Upper lobe of left lung (tissue), 6 donors: Measurements from ENCODE around the gene THAP8. TPM values are rescaled to one million over a fixed set of nuclear protein-coding genes. Genes with fewer than 3 reads are reported as not detected.

ENCODE experiments used
- ATAC-seq, 2 donors: fragments of 200-7000 bp; cut with Tn5 transposase; one replicate each; pipeline ENCODE4 v1.9.1; 2022; ENCODE audit warnings: mild to moderate bottlenecking in 2 of 2, moderate library complexity in 2 of 2; ENCODE audit not compliant: low FRiP score in 2 of 2
- DNase-seq, 2 donors: peaks; one replicate each; pipeline ENCODE4 v3.0.0-alpha.2; 2019 to 2020
- H3K27ac ChIP-seq, 4 donors: fragments of 200-600 bp; sonication (generic); one replicate each; pipeline ENCODE4 v1.5.1; 2016 to 2019
- H3K27me3 ChIP-seq, 4 donors: fragments of 200-600 bp; sonication (generic); one replicate each; pipeline ENCODE4 v1.5.1; 2017 to 2019
- H3K36me3 ChIP-seq, 4 donors: fragments of 200-600 bp; sonication (generic); one replicate each; pipeline ENCODE4 v1.5.1; 2016 to 2019
- H3K4me1 ChIP-seq, 4 donors: fragments of 200-600 bp; sonication (generic); one replicate each; pipeline ENCODE4 v1.5.1; 2018 to 2019
- H3K4me3 ChIP-seq, 4 donors: fragments of 200-600 bp; sonication (generic); one replicate each; pipeline ENCODE4 v1.5.1; 2017 to 2019; ENCODE audit warnings: mild to moderate bottlenecking in 2 of 4, moderate library complexity in 1 of 4
- H3K9me3 ChIP-seq, 4 donors: fragments of 200-600 bp; sonication (generic); one replicate each; pipeline ENCODE4 v1.5.1; 2018 to 2019
- CTCF ChIP-seq, 6 experiments: fragments of 450-650 bp in 4 of 6; fragments of 200-600 bp in 2 of 6; sonication (generic) in 2 of 6; IDR thresholded peaks; one replicate each; pipeline ENCODE4 v1.5.1; 2016 to 2019; ENCODE audit warnings: antibody characterized with exemption in 6 of 6
- EP300 ChIP-seq, 4 donors: sonication (generic); formaldehyde crosslinking; IDR thresholded peaks; one replicate each; pipeline ENCODE4 v1.5.1; 2017; ENCODE audit warnings: antibody characterized with exemption in 4 of 4, control low read depth in 2 of 4
- POLR2A ChIP-seq, 4 donors: fragments of 450-650 bp; IDR thresholded peaks; one replicate each; pipeline ENCODE4 v1.5.1; 2016 to 2017; ENCODE audit warnings: antibody characterized with exemption in 4 of 4, mild to moderate bottlenecking in 2 of 4
- POLR2AphosphoS5 ChIP-seq, 2 donors: sonication (generic); formaldehyde crosslinking; IDR thresholded peaks; one replicate each; pipeline ENCODE4 v1.5.1; 2017; ENCODE audit warnings: antibody characterized with exemption in 2 of 2
- WGBS, 2 donors: methylation state at CpG; one replicate each; pipeline ENCODE4 v1.1.5; 2017 to 2018; 5-methylcytosine and 5-hydroxymethylcytosine counted together
- total RNA-seq, 6 donors: library from RNA; depleted of rRNA in 4 of 6; stranded (reverse); fragments of >200 nt in 4 of 6; gene quantifications; one replicate each; pipeline versions ENCODE4 v1.1.0 to v1.2.1, GENCODE V29; 2016 to 2021
- donor health status: DM: no; HTN: no; CAD: no; lungs with moderate emphysema.
- donor health status: DM: no; HTN: yes; CAD: no; lungs with severe emphysema.

The THAP8 gene
- total RNA-seq, 6 donors from 2014 or later, result 2.4 to 10.5 (median 7.8) TPM

- DNase-seq, result no peak
These were observed 62.2 kb downstream of the THAP8 start for GRCh38 chr19:35991731-35992450.

GRCh38 chr19:35990771-35991730 is 63.0 kb downstream of the THAP8 start:
- H3K4me1 ChIP-seq, result peaks cover 20 to 31% (median 22%) of the 10 kb centered on the region in 4 donors
- no peak for TF ChIP-seq EP300 (IDR thresholded peaks at IDR 0.05)
- TF ChIP-seq POLR2A (IDR thresholded peaks at IDR 0.05), result no peak
- no peak for TF ChIP-seq POLR2AphosphoS5 (IDR thresholded peaks at IDR 0.05)
- H3K36me3 ChIP-seq, result no peaks in the 10 kb centered on the region
- no peaks in the 10 kb centered on the region for H3K9me3 ChIP-seq
- peaks cover 0 to 12% (median 0%) of the 10 kb centered on the region in 4 donors for H3K27me3 ChIP-seq
- no peak overlapping the region for H3K27ac ChIP-seq
- ATAC-seq (no peak), DNase-seq (no peak)
- no peak overlapping the region for H3K4me3 ChIP-seq
- WGBS, 2 donors, result 79 to 84% methylated on average over 10 of the region's 10 CpGs

More at GRCh38 chr19:35991731-35992450, 62.2 kb downstream of the THAP8 start:
- no peak for TF ChIP-seq POLR2A (IDR thresholded peaks at IDR 0.05)
- TF ChIP-seq POLR2AphosphoS5 (IDR thresholded peaks at IDR 0.05), result no peak
- TF ChIP-seq CTCF (IDR thresholded peaks at IDR 0.05), result no peak
- no peak for TF ChIP-seq EP300 (IDR thresholded peaks at IDR 0.05)
- peaks cover 0 to 4% (median 0%) of the 10 kb centered on the region in 4 donors for H3K27me3 ChIP-seq
- H3K4me1 ChIP-seq, result peaks cover 25 to 34% (median 27%) of the 10 kb centered on the region in 4 donors
- ATAC-seq, result no peak
- 83 to 87% methylated on average over 7 of the region's 7 CpGs for WGBS, 2 donors
- H3K27ac ChIP-seq, result no peak overlapping the region
- no peaks in the 10 kb centered on the region for H3K9me3 ChIP-seq
- H3K36me3 ChIP-seq, result no peaks in the 10 kb centered on the region
- H3K4me3 ChIP-seq, result no peak overlapping the region

GRCh38 chr19:35990156-35990555 is 63.9 kb downstream of the THAP8 start:
- Histone ChIP-seq H3K27me3 (peaks cover 0 to 12% (median 0%) of the 10 kb centered on the region in 4 donors), H3K27ac (no peak overlapping the region), H3K4me1 (peaks cover 15 to 23% (median 16%) of the 10 kb centered on the region in 4 donors), H3K9me3 (no peaks in the 10 kb centered on the region), H3K4me3 (no peak overlapping the region), H3K36me3 (no peaks in the 10 kb centered on the region)
- no peak for DNase-seq
- no peak for ATAC-seq
- WGBS, 2 donors, result 88 to 89% methylated on average over 4 of the region's 4 CpGs
- TF ChIP-seq EP300 (IDR thresholded peaks at IDR 0.05) (no peak), POLR2AphosphoS5 (IDR thresholded peaks at IDR 0.05) (no peak), CTCF (IDR thresholded peaks at IDR 0.05) (no peak), POLR2A (IDR thresholded peaks at IDR 0.05) (no peak)

GRCh38 chr19:35988824-35989223 is 65.3 kb downstream of the THAP8 start:
- peaks cover 0 to 12% (median 0%) of the 10 kb centered on the region in 4 donors for H3K27me3 ChIP-seq
- no peaks in the 10 kb centered on the region for H3K36me3 ChIP-seq
- no peak for ATAC-seq
- no peak for DNase-seq
- 80 to 85% methylated on average over 3 of the region's 3 CpGs for WGBS, 2 donors
- peaks cover 8 to 13% (median 9%) of the 10 kb centered on the region in 4 donors for H3K4me1 ChIP-seq
- H3K4me3 ChIP-seq, result no peak overlapping the region
- TF ChIP-seq CTCF (IDR thresholded peaks at IDR 0.05) (no peak), POLR2AphosphoS5 (IDR thresholded peaks at IDR 0.05) (no peak), POLR2A (IDR thresholded peaks at IDR 0.05) (no peak), EP300 (IDR thresholded peaks at IDR 0.05) (no peak)
- no peak overlapping the region for H3K27ac ChIP-seq
- no peaks in the 10 kb centered on the region for H3K9me3 ChIP-seq

- peaks cover 0 to 12% (median 0%) of the 10 kb centered on the region in 4 donors for H3K27me3 ChIP-seq
- DNase-seq, result no peak
These were observed 66.6 kb downstream of the THAP8 start for GRCh38 chr19:35987571-35987896.

More at GRCh38 chr19:35987571-35987896, 66.6 kb downstream of the THAP8 start:
- no peak for TF ChIP-seq EP300 (IDR thresholded peaks at IDR 0.05)
- no peak for TF ChIP-seq POLR2A (IDR thresholded peaks at IDR 0.05)
- TF ChIP-seq CTCF (IDR thresholded peaks at IDR 0.05), result no peak
- TF ChIP-seq POLR2AphosphoS5 (IDR thresholded peaks at IDR 0.05), result no peak
- ATAC-seq, result no peak
- Histone ChIP-seq H3K4me3 (peak overlapping the region in 1 of 4 donors; percentile 49), H3K9me3 (no peaks in the 10 kb centered on the region), H3K36me3 (no peaks in the 10 kb centered on the region), H3K27ac (no peak overlapping the region), H3K4me1 (peaks cover 7 to 12% (median 9%) of the 10 kb centered on the region in 4 donors)
- WGBS, 2 donors, result 33 to 35% methylated on average over 8 of the region's 8 CpGs
